ENCODE data around the gene ZNF302. TPM values are rescaled to one million over a fixed set of nuclear protein-coding genes. Genes with fewer than 3 reads are reported as not detected.
"Not testable (repeated sequence)": the region's sequence is repeated elsewhere in the genome, so short reads cannot be mapped to it uniquely, and the experiment has no call there.

ZNF302 gene
- total and polyA plus RNA-seq, 2 experiments from 2014 or later = 16.6 to 27.4 TPM

DNA sequence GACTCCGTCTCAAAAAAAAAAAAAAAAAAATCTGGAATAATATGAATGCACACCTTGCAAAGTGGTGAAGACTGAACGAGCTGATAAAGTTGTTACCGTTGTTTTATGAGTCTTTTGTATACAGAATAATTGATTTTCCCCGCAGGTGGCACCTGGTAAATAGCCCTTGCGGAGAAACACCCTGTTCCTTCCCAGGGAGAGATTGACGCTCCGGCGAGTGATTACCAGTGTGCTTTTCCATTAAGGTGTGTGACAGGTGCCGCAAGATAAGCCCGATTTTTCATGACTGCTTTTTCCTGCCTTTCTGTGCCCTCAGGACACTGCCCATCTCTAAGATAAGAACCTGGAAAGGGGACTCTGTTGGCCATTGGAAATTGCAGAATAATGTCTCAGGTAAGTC lies 943 bp downstream of the ZNF302 start (continued):
- TF ChIP-seq ZNF114 (CRISPR knock-in tag; IDR thresholded peaks at IDR 0.05) (no peak), STAT1 (IDR thresholded peaks at IDR 0.05; ENCODE audit: unreplicated experiment) (no peak), EZH2 (IDR thresholded peaks at IDR 0.05; ENCODE audit: low read depth, unreplicated experiment) (no peak)

DNA sequence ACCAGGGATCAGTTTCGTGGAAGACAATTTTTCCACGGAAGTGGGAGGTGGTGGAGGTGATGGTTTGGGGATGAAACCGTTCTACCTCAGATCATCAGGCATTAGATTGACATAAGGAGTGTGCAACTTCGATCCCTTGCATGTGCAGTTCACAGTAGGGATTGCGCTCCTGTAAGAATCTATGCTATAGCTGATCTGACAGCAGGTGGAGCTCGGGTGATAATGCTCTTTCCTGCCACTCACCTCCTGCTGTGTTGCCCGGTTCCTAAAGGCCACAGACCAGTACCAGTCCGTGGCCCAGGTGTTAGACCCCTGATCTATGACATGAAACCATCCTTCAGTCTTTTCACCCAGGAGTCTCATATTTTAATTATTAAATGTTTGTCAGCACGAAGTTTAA lies 4.0 kb downstream of the ZNF302 start:
- no peak for DNase-seq (ENCODE audit: low spot score)
- Histone ChIP-seq H3K36me3 (ENCODE audit: insufficient read depth) (peaks cover 38% of the 10 kb centered on the region), H3K9me2 (ENCODE audit: insufficient read depth) (0 out of 2 replicates have a peak, but pooled peaks cover 2% of the 10 kb centered on the region), H3K4me3 (no peak overlapping the region), H2AFZ (no peak overlapping the region), H3K27me3 (ENCODE audit: insufficient read depth) (no peaks in the 10 kb centered on the region), H3K4me1 (ENCODE audit: insufficient read depth) (peaks cover 11% of the 10 kb centered on the region), H3K79me2 (replicated peaks; ENCODE audit: insufficient read depth) (peaks cover 4% of the 10 kb centered on the region), H3K27ac (ENCODE audit: low read depth) (no peak overlapping the region), H3K4me2 (no peak overlapping the region), H3F3A (replicated peaks; ENCODE audit: low read depth) (no peaks in the 10 kb centered on the region), H4K20me1 (replicated peaks; ENCODE audit: insufficient read depth) (no peaks in the 10 kb centered on the region)
- TF ChIP-seq, protein P1, sequence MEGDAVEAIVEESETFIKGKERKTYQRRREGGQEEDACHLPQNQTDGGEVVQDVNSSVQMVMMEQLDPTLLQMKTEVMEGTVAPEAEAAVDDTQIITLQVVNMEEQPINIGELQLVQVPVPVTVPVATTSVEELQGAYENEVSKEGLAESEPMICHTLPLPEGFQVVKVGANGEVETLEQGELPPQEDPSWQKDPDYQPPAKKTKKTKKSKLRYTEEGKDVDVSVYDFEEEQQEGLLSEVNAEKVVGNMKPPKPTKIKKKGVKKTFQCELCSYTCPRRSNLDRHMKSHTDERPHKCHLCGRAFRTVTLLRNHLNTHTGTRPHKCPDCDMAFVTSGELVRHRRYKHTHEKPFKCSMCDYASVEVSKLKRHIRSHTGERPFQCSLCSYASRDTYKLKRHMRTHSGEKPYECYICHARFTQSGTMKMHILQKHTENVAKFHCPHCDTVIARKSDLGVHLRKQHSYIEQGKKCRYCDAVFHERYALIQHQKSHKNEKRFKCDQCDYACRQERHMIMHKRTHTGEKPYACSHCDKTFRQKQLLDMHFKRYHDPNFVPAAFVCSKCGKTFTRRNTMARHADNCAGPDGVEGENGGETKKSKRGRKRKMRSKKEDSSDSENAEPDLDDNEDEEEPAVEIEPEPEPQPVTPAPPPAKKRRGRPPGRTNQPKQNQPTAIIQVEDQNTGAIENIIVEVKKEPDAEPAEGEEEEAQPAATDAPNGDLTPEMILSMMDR (conservative IDR thresholded peaks at IDR 0.05; ENCODE audit: low read depth in 2 of 2) = no peak
- no peak for TF ChIP-seq EZH2phosphoT487 (IDR thresholded peaks at IDR 0.05; ENCODE audit: unreplicated experiment)
- no peak for TF ChIP-seq CREB1 (CRISPR knock-in tag; IDR thresholded peaks at IDR 0.05; ENCODE audit: low read depth)
- TF ChIP-seq, protein P2, sequence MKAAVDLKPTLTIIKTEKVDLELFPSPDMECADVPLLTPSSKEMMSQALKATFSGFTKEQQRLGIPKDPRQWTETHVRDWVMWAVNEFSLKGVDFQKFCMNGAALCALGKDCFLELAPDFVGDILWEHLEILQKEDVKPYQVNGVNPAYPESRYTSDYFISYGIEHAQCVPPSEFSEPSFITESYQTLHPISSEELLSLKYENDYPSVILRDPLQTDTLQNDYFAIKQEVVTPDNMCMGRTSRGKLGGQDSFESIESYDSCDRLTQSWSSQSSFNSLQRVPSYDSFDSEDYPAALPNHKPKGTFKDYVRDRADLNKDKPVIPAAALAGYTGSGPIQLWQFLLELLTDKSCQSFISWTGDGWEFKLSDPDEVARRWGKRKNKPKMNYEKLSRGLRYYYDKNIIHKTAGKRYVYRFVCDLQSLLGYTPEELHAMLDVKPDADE (IDR thresholded peaks at IDR 0.05) = no peak
- TF ChIP-seq POLR2AphosphoS5 (IDR thresholded peaks at IDR 0.05; ENCODE audit: low read depth) = no peak
- no peak overlapping the region for H3K27ac Mint-ChIP-seq
- peaks cover 76% of the 10 kb centered on the region for H3K36me3 Mint-ChIP-seq (ENCODE audit: low read depth)
- H3K9me3 Mint-ChIP-seq = peaks cover 41% of the 10 kb centered on the region; the same call in 2 of the 3 replicates
- no peak for ATAC-seq
- peaks cover 6% of the 10 kb centered on the region; the same call in 2 of the 3 replicates for H3K4me1 Mint-ChIP-seq
- H3K4me3 Mint-ChIP-seq = no peak overlapping the region
- H3K27me3 Mint-ChIP-seq (ENCODE audit: insufficient read depth, low read depth, poor library complexity) = peaks cover 7% of the 10 kb centered on the region

DNA sequence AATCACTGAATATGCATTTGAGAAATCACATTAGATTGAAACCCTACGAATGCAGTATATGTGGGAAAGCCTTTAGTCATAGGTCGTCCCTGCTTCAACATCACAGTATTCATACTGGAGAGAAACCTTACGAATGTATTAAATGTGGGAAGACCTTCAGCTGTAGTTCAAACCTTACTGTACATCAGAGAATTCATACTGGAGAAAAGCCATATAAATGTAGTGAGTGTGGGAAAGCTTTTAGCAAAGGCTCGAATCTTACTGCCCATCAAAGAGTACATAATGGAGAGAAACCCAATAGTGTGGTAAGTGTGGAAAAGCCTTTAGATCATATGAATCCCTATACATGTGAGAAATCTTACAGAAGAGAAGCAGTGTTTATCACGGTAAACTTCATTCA lies 7.8 kb downstream of the ZNF302 start:
- H3K79me2 ChIP-seq (replicated peaks; ENCODE audit: insufficient read depth); H3K27me3 Mint-ChIP-seq (ENCODE audit: insufficient read depth, low read depth, poor library complexity); H3F3A ChIP-seq (replicated peaks; ENCODE audit: low read depth); H3K4me3 Mint-ChIP-seq; H3K27me3 ChIP-seq (ENCODE audit: insufficient read depth); H3K27ac Mint-ChIP-seq; H2AFZ ChIP-seq; H3K4me2 ChIP-seq; H3K9me2 ChIP-seq (ENCODE audit: insufficient read depth); H3K4me3 ChIP-seq; H3K4me1 Mint-ChIP-seq; ATAC-seq; DNase-seq (ENCODE audit: low spot score); H3K27ac ChIP-seq (ENCODE audit: low read depth); H3K4me1 ChIP-seq (ENCODE audit: insufficient read depth); H4K20me1 ChIP-seq (replicated peaks; ENCODE audit: insufficient read depth): not testable (repeated sequence)
- Mint-ChIP-seq H3K36me3 (ENCODE audit: low read depth) (peaks cover 57% of the 10 kb centered on the region), H3K9me3 (peaks cover 44% of the 10 kb centered on the region; the same call in 2 of the 3 replicates)
- H3K36me3 ChIP-seq (ENCODE audit: insufficient read depth) = peaks cover 36% of the 10 kb centered on the region
